ENCODE measurements around the gene MEP1A. TPM values are rescaled to one million over a fixed set of nuclear protein-coding genes. Genes with fewer than 3 reads are reported as not detected.
"Not testable (repeated sequence)": the region's sequence is repeated elsewhere in the genome, so short reads cannot be mapped to it uniquely, and the experiment has no call there.

MEP1A gene
- total RNA-seq, 4 donors from 2014 or later = 0.09 TPM; not detected in 3

GRCh38 chr6:46757214-46757596 is 36.0 kb upstream of the MEP1A start:
- Histone ChIP-seq H3K27ac (no peak overlapping the region), H3K4me3 (no peak overlapping the region), H3K4me1 (no peaks in the 10 kb centered on the region), H3K9me3 (no peaks in the 10 kb centered on the region), H3K36me3 (no peaks in the 10 kb centered on the region), H3K27me3 (peaks cover 0 to 15% (median 0%) of the 10 kb centered on the region in 4 donors)
- intact Hi-C loops (cut with DNase I) = no loop called here
- 56 to 77% methylated on average over 2 of the region's 2 CpGs for WGBS, 2 donors
- no peak for DNase-seq
- TF ChIP-seq, protein P1, sequence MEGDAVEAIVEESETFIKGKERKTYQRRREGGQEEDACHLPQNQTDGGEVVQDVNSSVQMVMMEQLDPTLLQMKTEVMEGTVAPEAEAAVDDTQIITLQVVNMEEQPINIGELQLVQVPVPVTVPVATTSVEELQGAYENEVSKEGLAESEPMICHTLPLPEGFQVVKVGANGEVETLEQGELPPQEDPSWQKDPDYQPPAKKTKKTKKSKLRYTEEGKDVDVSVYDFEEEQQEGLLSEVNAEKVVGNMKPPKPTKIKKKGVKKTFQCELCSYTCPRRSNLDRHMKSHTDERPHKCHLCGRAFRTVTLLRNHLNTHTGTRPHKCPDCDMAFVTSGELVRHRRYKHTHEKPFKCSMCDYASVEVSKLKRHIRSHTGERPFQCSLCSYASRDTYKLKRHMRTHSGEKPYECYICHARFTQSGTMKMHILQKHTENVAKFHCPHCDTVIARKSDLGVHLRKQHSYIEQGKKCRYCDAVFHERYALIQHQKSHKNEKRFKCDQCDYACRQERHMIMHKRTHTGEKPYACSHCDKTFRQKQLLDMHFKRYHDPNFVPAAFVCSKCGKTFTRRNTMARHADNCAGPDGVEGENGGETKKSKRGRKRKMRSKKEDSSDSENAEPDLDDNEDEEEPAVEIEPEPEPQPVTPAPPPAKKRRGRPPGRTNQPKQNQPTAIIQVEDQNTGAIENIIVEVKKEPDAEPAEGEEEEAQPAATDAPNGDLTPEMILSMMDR (IDR thresholded peaks at IDR 0.05) = no peak
- TF ChIP-seq POLR2A (IDR thresholded peaks at IDR 0.05) = no peak

DNA sequence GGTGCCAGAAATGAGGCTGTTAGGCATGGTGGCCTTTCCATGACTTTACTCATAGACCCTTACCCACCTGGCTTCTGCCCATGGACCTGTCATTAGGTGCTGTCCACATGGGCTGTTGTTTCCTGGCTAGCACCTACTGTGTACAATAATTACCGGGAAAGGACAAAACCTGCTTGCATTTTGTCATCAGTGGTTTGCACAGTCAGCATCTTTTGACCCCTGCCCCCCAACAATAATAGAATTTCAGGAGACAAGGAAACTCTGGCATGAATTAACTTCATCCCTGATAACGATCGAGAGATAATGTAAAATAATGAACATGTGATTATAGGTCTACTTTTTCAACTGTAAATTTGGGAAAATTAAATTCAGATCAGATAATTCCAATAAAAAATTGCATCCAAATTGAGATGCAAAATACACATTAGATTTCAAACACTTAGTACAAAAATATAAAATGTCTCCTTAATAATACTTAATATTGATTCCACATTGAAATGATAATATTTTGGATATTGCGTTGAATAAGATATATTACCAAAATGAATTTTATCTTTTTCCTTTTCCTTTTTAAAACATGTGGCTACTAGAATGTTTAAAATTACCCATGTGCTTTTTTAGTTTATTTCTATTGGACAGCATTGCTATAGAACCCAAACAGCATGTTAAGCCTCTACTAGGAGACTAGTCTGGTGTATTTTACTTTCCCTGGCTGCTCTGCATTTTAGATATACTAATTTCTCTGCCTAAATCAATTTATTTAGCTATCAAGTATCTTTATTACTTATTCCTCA is 34.0 kb upstream of the MEP1A start:
- 91 to 93% methylated on average over 4 of the region's 4 CpGs for WGBS, 2 donors
- intact Hi-C loops (cut with DNase I) = no loop called here
- no peak for DNase-seq
- Histone ChIP-seq H3K4me3 (no peak overlapping the region), H3K27me3 (peaks cover 0 to 11% (median 0%) of the 10 kb centered on the region in 4 donors), H3K9me3 (no peaks in the 10 kb centered on the region), H3K27ac (no peak overlapping the region), H3K4me1 (no peaks in the 10 kb centered on the region), H3K36me3 (no peaks in the 10 kb centered on the region)
- TF ChIP-seq, protein P1 (IDR thresholded peaks at IDR 0.05) = no peak
- TF ChIP-seq POLR2A (IDR thresholded peaks at IDR 0.05) = no peak

DNA sequence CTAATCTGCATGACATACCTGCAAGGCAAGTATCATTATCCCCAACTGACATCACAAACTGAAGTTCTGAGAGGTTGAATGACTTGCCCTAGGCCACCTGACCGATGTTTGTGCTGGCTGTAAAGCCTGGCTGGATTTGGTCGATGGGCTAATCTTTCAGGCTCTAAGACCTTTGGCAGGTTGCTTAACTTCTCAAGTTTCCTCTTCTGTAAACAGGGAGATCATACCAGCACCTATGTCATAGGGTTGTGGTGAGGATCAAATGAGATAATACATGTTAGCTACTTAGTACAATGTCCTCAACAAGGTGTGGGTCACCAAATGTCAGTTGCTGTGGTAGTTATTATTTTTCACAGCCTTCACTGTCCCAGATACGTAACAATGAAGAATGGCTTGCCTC is 32.3 kb upstream of the MEP1A start:
- H3K4me3 ChIP-seq = no peak overlapping the region
- 60 to 61% methylated on average over 3 of the region's 3 CpGs for WGBS, 2 donors
- no peak overlapping the region for H3K27ac ChIP-seq
- no peak for TF ChIP-seq POLR2A (IDR thresholded peaks at IDR 0.05)
- TF ChIP-seq, protein P1 (IDR thresholded peaks at IDR 0.05) = no peak
- H3K27me3 ChIP-seq = peaks cover 0 to 4% (median 0%) of the 10 kb centered on the region in 4 donors
- H3K36me3 ChIP-seq = no peaks in the 10 kb centered on the region
- no peaks in the 10 kb centered on the region for H3K9me3 ChIP-seq
- DNase-seq = no peak
- H3K4me1 ChIP-seq = no peaks in the 10 kb centered on the region
- intact Hi-C loops (cut with DNase I) = no loop called here

DNA sequence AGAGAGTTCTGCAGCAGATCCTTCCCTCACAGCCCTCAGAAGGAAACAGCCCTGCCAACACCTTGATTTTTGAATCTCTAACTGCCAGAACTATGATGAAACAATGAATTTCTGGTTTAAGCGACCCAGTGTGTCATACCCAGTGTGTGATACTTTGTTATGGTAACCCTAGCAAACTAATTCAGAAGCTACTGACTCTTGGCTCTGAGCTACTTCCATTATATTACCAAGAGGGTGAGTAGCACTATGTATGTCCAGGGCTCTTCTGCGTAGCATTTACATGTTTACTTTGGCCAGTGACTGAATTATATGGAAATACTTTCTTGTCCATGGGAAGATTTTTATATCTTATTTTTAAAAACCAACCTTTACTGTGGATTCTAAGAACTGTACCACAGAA is 29.7 kb upstream of the MEP1A start:
- 76 to 83% methylated on average over 2 of the region's 2 CpGs for whole genome bisulfite sequencing, 2 donors
- DNase-seq = no peak
- intact Hi-C loops (cut with DNase I) = no loop called here
- no peaks in the 10 kb centered on the region for H3K36me3 ChIP-seq
- H3K4me1 ChIP-seq = no peaks in the 10 kb centered on the region
- no peaks in the 10 kb centered on the region for H3K9me3 ChIP-seq
- no peak overlapping the region for H3K27ac ChIP-seq
- H3K4me3 ChIP-seq = no peak overlapping the region
- H3K27me3 ChIP-seq = peaks cover 0 to 4% (median 0%) of the 10 kb centered on the region in 4 donors
- TF ChIP-seq, protein P1 (IDR thresholded peaks at IDR 0.05) = no peak
- TF ChIP-seq POLR2A (IDR thresholded peaks at IDR 0.05) = no peak

- H3K9me3 ChIP-seq, DNase-seq: not testable (repeated sequence)
These were observed 28.9 kb upstream of the MEP1A start for GRCh38 chr6:46764280-46764679.

More at GRCh38 chr6:46764280-46764679, 28.9 kb upstream of the MEP1A start:
- 85 to 93% methylated on average over 10 of the region's 10 CpGs for WGBS, 2 donors
- H3K27ac ChIP-seq; H3K4me1 ChIP-seq; H3K36me3 ChIP-seq; intact Hi-C loops (cut with DNase I); H3K4me3 ChIP-seq: not testable (repeated sequence)
- H3K27me3 ChIP-seq = peaks cover 0 to 12% (median 0%) of the 10 kb centered on the region in 4 donors

All from esophagus squamous epithelium (tissue), 5 donors.